ENCODE results near the gene ZG16. TPM values are rescaled to one million over a fixed set of nuclear protein-coding genes. Genes with fewer than 3 reads are reported as not detected.
"Not testable (repeated sequence)": the region's sequence is repeated elsewhere in the genome, so short reads cannot be mapped to it uniquely, and the experiment has no call there.

ZG16 gene
- total RNA-seq, 1 experiment from 2014 or later, result not detected

- H3K36me3 ChIP-seq (replicated peaks; ENCODE audit: control insufficient read depth, insufficient read depth, low read length); H3K4me3 ChIP-seq (ENCODE audit: insufficient read depth, low read depth, low read length); H3K27me3 ChIP-seq (ENCODE audit: control insufficient read depth, insufficient read depth, low read length); DNase-seq: not testable (repeated sequence)
Observed at GRCh38 chr16:29787155-29787554, 9.1 kb downstream of the ZG16 start.

GRCh38 chr16:29789775-29790182 lies 11.7 kb downstream of the ZG16 start:
- H3K4me3 ChIP-seq (ENCODE audit: insufficient read depth, low read depth, low read length), result peak overlapping the region; percentile 96
- H3K27me3 ChIP-seq (ENCODE audit: control insufficient read depth, insufficient read depth, low read length), result peaks cover 2% of the 10 kb centered on the region
- peak; percentile 71 for DNase-seq
- H3K36me3 ChIP-seq (replicated peaks; ENCODE audit: control insufficient read depth, insufficient read depth, low read length), result 0 out of 2 replicates have a peak, but pooled peaks cover under 1% of the 10 kb centered on the region

GRCh38 chr16:29790183-29790948 lies 12.3 kb downstream of the ZG16 start, which contains the start of gene KIF22:
Gene KIF22 (plus strand): TSS chr16:29790751. CDS start chr16:29790760, 9 bp downstream.
- peak within 1 kb of the TSS; percentile 96 for H3K4me3 ChIP-seq (ENCODE audit: insufficient read depth, low read depth, low read length)
- DNase-seq, result peak; percentile 100
- peaks cover 2% of the 10 kb centered on the region; the same call in 1 of the 2 replicates for H3K36me3 ChIP-seq (replicated peaks; ENCODE audit: control insufficient read depth, insufficient read depth, low read length)

GRCh38 chr16:29790949-29791844 lies 13.1 kb downstream of the ZG16 start:
- DNase-seq, result no peak
- Histone ChIP-seq H3K4me3 (ENCODE audit: insufficient read depth, low read depth, low read length) (peak overlapping the region; percentile 96), H3K36me3 (replicated peaks; ENCODE audit: control insufficient read depth, insufficient read depth, low read length) (peaks cover 2% of the 10 kb centered on the region), H3K27me3 (ENCODE audit: control insufficient read depth, insufficient read depth, low read length) (no peaks in the 10 kb centered on the region)

More at GRCh38 chr16:29790183-29790948, 12.3 kb downstream of the ZG16 start, which contains the start of gene KIF22:
- peaks cover 2% of the 10 kb centered on the region; the same call in 1 of the 2 replicates for H3K27me3 ChIP-seq (ENCODE audit: control insufficient read depth, insufficient read depth, low read length)

- H3K4me3 ChIP-seq (ENCODE audit: insufficient read depth, low read depth, low read length), result peak overlapping the region; percentile 96
- DNase-seq, result no peak
- H3K36me3 ChIP-seq (replicated peaks; ENCODE audit: control insufficient read depth, insufficient read depth, low read length), result peaks cover 10% of the 10 kb centered on the region
- no peaks in the 10 kb centered on the region for H3K27me3 ChIP-seq (ENCODE audit: control insufficient read depth, insufficient read depth, low read length)
Observed at GRCh38 chr16:29791845-29792807, 14.1 kb downstream of the ZG16 start.

- H3K4me3 ChIP-seq (ENCODE audit: insufficient read depth, low read depth, low read length); H3K27me3 ChIP-seq (ENCODE audit: control insufficient read depth, insufficient read depth, low read length); DNase-seq: not testable (repeated sequence)
- H3K36me3 ChIP-seq (replicated peaks; ENCODE audit: control insufficient read depth, insufficient read depth, low read length), result peaks cover 17% of the 10 kb centered on the region
Observed at GRCh38 chr16:29793153-29793552, 15.1 kb downstream of the ZG16 start.

- peaks cover 28% of the 10 kb centered on the region for H3K36me3 ChIP-seq (replicated peaks; ENCODE audit: control insufficient read depth, insufficient read depth, low read length)
- no peak for DNase-seq
- no peak overlapping the region for H3K4me3 ChIP-seq (ENCODE audit: insufficient read depth, low read depth, low read length)
- H3K27me3 ChIP-seq (ENCODE audit: control insufficient read depth, insufficient read depth, low read length), result no peaks in the 10 kb centered on the region
Observed at GRCh38 chr16:29794231-29794710, 16.2 kb downstream of the ZG16 start.

- DNase-seq, result no peak
- Histone ChIP-seq H3K27me3 (ENCODE audit: control insufficient read depth, insufficient read depth, low read length) (no peaks in the 10 kb centered on the region), H3K4me3 (ENCODE audit: insufficient read depth, low read depth, low read length) (no peak overlapping the region), H3K36me3 (replicated peaks; ENCODE audit: control insufficient read depth, insufficient read depth, low read length) (peaks cover 45% of the 10 kb centered on the region)
Observed at GRCh38 chr16:29802416-29802935, 24.4 kb downstream of the ZG16 start.

GRCh38 chr16:29804020-29804419 lies 26.0 kb downstream of the ZG16 start:
- H3K27me3 ChIP-seq (ENCODE audit: control insufficient read depth, insufficient read depth, low read length), result no peaks in the 10 kb centered on the region
- peak; percentile 48 for DNase-seq
- H3K4me3 ChIP-seq (ENCODE audit: insufficient read depth, low read depth, low read length), result no peak overlapping the region

GRCh38 chr16:29804455-29805231 lies 26.6 kb downstream of the ZG16 start:
- peaks cover 32% of the 10 kb centered on the region for H3K36me3 ChIP-seq (replicated peaks; ENCODE audit: control insufficient read depth, insufficient read depth, low read length)
- H3K27me3 ChIP-seq (ENCODE audit: control insufficient read depth, insufficient read depth, low read length), result no peaks in the 10 kb centered on the region
- peak; percentile 86 for DNase-seq
- peak overlapping the region; percentile 72 for H3K4me3 ChIP-seq (ENCODE audit: insufficient read depth, low read depth, low read length)

More at GRCh38 chr16:29804020-29804419, 26.0 kb downstream of the ZG16 start:
- peaks cover 36% of the 10 kb centered on the region for H3K36me3 ChIP-seq (replicated peaks; ENCODE audit: control insufficient read depth, insufficient read depth, low read length)

GRCh38 chr16:29805232-29806098 lies 27.4 kb downstream of the ZG16 start:
- Histone ChIP-seq H3K27me3 (ENCODE audit: control insufficient read depth, insufficient read depth, low read length) (no peaks in the 10 kb centered on the region), H3K4me3 (ENCODE audit: insufficient read depth, low read depth, low read length) (peak overlapping the region; percentile 72), H3K36me3 (replicated peaks; ENCODE audit: control insufficient read depth, insufficient read depth, low read length) (peaks cover 30% of the 10 kb centered on the region)
- peak; percentile 99 for DNase-seq

- DNase-seq, result no peak
- Histone ChIP-seq H3K27me3 (ENCODE audit: control insufficient read depth, insufficient read depth, low read length) (no peaks in the 10 kb centered on the region), H3K36me3 (replicated peaks; ENCODE audit: control insufficient read depth, insufficient read depth, low read length) (peaks cover 25% of the 10 kb centered on the region), H3K4me3 (ENCODE audit: insufficient read depth, low read depth, low read length) (peak within 1 kb of the TSS; percentile 86)
Observed at GRCh38 chr16:29806099-29806579, 28.1 kb downstream of the ZG16 start, which contains the start of gene MAZ. Gene MAZ (plus strand): TSS chr16:29806529. CDS start chr16:29806702, 173 bp downstream.

Measured in H7 (cell line).